Kidney epithelial cell (primary cell): ENCODE measurements around the gene ITGA6. TPM values are rescaled to one million over a fixed set of nuclear protein-coding genes. Genes with fewer than 3 reads are reported as not detected.

Source experiments
- DNase-seq: peaks from one replicate; pipeline ENCODE4 v3.0.0-alpha.2; 2010; ENCODE audit warnings: low read depth
- H3K27me3 ChIP-seq: 2 replicates; pipeline ENCODE4 v1.6.0; 2011; ENCODE audit warnings: low read length; ENCODE audit not compliant: control insufficient read depth, insufficient read depth
- H3K36me3 ChIP-seq: 2 replicates; pipeline ENCODE4 v1.5.1; 2011; ENCODE audit warnings: low read length; ENCODE audit not compliant: control insufficient read depth, insufficient read depth
- H3K4me3 ChIP-seq: 2 replicates; pipeline ENCODE4 v1.5.1; 2011; ENCODE audit warnings: low read depth, mild to moderate bottlenecking, control low read depth, low read length
- CTCF ChIP-seq: IDR thresholded peaks from 2 replicates; pipeline ENCODE4 v1.5.1; 2011; ENCODE audit warnings: mild to moderate bottlenecking, moderate library complexity, low read length, control low read depth, inconsistent platforms; ENCODE audit not compliant: insufficient read depth, poor library complexity, severe bottlenecking
- total RNA-seq: library from RNA; depleted of rRNA; stranded (reverse); fragments of >200 nt; gene quantifications from 2 replicates; pipeline ENCODE4 v1.2.3, GENCODE V29; 2015

The ITGA6 gene
- total RNA-seq, 1 donor from 2014 or later: 94.7 TPM

GRCh38 chr2:172412984-172413492 lies 14.3 kb upstream of the ITGA6 start:
- no peak for TF ChIP-seq CTCF
- DNase-seq: no peak
- Histone ChIP-seq H3K27me3 (no peaks in the 10 kb centered on the region), H3K4me3 (no peak overlapping the region), H3K36me3 (no peaks in the 10 kb centered on the region)

- Histone ChIP-seq H3K27me3 (no peaks in the 10 kb centered on the region), H3K4me3 (no peak overlapping the region), H3K36me3 (no peaks in the 10 kb centered on the region)
- no peak for TF ChIP-seq CTCF
- no peak for DNase-seq
Measured at GRCh38 chr2:172415157-172415864, 12.1 kb upstream of the ITGA6 start.

GRCh38 chr2:172415865-172416183 lies 11.6 kb upstream of the ITGA6 start:
- H3K36me3 ChIP-seq: no peaks in the 10 kb centered on the region
- no peak for TF ChIP-seq CTCF
- no peaks in the 10 kb centered on the region for H3K27me3 ChIP-seq
- no peak overlapping the region for H3K4me3 ChIP-seq
- no peak for DNase-seq

GRCh38 chr2:172416447-172417058 lies 10.8 kb upstream of the ITGA6 start:
- H3K27me3 ChIP-seq: no peaks in the 10 kb centered on the region
- no peak for TF ChIP-seq CTCF
- no peak for DNase-seq
- H3K4me3 ChIP-seq: no peak overlapping the region
- H3K36me3 ChIP-seq: no peaks in the 10 kb centered on the region

GRCh38 chr2:172420216-172420615 lies 7.2 kb upstream of the ITGA6 start:
- TF ChIP-seq CTCF: no peak
- no peak for DNase-seq
- H3K36me3 ChIP-seq: no peaks in the 10 kb centered on the region
- H3K27me3 ChIP-seq: no peaks in the 10 kb centered on the region
- H3K4me3 ChIP-seq: no peak overlapping the region
